Stimulated activated CD4-positive, alpha-beta T cell treated with anti-CD3 and anti-CD28 coated beads, TNF-alpha, amount 100 ng/mL, for 4 hours (primary cell): ENCODE results near the gene TSPAN4.

Experiments used
- DNase-seq, 3 experiments: peaks; one replicate each; pipeline ENCODE4 v3.0.0-alpha.2; 2020; ENCODE audit warnings: low read depth in 3 of 3

The TSPAN4 gene

DNA sequence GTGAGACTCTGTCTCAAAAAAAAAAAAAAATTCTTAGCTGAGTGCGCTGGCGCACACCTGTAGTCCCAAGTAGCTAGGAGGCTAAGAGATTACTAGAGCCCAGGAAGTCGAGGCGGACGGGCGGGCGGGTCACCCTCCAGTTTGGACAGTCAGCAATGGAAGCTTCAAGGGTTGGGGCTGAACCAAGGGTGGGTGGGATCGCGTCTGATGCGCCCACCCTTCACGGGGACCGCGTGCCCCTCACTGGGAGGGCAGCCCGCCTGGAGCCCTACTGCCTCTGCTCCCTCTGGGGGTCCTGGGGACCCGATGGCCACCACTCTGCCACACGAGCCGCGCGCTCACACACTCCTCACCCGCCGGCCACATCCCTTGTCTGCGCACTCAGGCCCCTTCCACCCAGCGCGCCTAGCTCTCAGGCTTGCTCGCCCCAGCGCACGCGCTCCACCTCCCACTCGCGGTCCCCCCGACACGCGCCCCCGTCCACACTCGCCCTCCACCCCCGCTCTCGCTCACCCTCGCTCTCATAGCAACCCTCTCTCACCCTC is 67.5 kb downstream of the TSPAN4 start:
- DNase-seq = peak in 2 of 3 experiments; percentile 48 to 60

DNA sequence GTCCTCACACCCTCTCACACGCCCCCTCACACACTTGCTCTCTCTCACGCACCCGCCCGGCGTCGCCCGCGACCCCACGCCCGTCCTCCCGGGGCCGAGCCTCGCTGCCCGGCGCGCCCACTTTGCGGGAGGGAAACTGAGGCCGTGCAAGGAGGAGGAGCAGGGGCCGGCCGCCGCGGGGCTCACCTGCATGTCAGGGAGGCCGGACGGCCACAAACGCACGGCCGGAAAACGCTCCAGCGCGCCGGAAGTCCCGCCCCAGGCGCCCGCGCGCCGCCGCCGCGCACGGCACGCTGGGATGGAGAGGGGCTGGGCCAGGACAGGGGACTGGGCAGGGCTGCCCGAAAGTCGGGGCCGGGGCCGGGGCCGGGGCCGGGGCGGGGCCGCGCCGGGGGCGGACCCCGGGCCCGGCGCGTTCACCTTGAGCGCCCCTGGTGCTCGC is 68.0 kb downstream of the TSPAN4 start, which contains the start of gene CHID1:
Gene CHID1 (minus strand): TSS at position 222 of the 442 bp plus-strand sequence. CDS start 5,994 bp downstream, outside the sequence.
- peak; percentile 64 to 83 (median 74) for DNase-seq

DNA sequence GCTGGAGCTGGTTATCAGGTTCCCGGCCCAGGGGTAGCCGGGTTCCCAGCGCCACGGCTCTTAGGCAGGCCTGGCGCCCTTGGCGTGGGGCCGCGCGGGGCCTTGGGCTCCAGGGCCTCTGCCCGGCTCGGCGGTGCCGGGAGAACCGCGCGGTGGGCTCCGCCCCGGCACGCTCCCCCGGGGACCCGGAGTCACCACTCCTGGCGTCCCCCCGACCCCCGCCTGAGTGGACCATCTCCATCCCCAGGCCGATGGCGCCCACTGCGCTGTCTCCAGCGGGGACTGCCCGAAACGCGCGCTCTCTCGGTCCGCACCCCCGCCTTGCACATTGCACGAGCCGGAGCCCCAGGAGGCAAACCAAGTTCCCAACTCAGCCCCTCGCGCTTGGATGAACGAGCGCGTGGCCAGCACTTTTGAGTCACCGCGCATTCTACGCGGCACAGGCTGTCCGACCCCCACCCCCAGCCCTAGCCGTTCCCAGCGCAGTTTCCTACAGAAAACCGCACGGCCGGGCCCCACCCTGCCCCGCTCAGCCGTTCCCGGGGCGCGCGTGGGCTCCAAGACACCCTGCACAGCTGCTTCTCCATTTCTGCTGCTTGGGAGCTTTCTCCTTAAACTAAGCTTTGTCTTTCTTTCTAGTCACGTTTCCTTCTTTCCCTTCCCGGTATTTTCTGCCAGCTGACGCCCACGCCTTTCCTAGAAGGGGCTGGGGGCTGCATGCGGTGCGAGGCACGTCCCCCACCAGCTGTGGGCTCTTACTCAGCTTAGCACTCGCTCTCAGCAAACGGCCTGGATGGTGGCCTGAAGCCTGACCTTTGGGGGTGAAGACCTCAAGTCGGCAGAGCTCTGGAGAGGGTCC is 68.6 kb downstream of the TSPAN4 start:
- DNase-seq = peak in 1 of 3 experiments; percentile 18

DNA sequence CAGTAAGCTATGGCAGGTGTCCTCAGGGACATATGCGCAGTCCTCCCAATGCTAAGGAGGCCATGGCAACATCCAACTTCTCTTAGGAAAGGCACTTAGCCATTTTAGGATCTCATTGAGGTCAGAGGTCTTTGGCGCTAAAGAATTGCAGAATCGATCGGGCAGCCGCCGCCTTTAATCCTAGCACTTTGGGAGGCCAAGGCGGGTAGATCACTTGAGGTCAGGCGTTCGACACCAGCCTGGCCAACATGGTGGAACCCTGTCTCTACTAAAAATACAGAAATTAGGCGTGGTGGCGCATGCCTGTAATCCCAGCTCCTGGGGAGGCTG is 69.2 kb downstream of the TSPAN4 start:
- no peak for DNase-seq

DNA sequence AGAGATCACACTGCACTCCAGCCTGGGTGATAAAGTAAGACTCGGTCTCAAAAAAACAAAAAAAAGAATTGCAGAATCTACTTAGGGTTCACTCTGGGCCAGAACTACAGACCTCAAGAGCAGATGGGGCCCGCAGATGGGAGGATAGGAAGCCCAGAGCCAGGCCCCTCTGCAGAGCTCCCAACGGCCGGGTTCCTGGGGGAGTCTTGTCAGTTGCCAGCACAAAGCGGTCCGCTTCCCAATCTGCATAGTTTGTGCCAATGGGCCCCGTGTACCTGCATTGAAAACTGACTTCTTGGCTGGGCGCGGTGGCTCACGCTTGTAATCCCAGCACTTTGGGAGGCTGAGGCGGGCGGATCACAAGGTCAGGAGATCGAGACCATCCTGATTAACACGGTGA is 69.6 kb downstream of the TSPAN4 start:
- no peak for DNase-seq

DNA sequence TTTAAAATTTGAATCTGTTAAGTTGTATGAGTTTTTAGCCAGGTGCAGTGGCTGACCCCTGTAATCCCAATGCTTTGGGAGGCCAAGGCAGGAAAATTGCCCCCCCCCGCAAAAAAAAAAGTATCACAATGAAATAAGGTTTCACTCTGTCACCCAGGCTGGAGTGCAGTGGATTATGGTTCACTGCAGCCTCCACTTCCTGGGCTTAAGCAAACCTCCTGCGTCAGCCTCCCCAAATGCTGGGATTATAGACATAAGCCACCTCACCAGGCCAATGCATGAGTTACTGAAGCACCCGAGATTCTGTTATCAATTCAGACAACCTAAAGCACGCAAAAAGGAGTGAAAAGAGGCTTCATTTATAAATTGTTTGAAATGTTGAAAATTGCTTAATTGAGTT is 70.4 kb downstream of the TSPAN4 start:
- no peak for DNase-seq

DNA sequence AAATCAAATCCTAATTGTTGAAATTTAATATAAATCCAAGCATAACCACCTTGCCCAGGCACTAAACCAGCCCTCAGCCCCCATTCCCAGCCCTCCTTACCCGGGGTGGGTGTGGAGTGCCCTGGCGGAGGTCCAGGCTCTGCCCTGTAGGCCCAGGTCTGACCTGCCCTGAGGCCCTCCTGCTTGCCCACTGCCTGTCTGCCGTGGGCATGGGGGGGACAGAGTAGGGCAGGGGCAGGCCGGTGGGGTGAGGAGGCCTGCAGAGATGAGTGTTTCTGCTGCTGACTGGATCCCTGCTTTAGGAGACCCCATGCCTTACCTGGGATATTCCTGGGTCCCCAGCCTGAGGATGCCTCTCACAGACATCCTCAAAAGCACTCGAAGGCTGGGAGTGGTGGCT is 71.6 kb downstream of the TSPAN4 start:
- no peak for DNase-seq

DNA sequence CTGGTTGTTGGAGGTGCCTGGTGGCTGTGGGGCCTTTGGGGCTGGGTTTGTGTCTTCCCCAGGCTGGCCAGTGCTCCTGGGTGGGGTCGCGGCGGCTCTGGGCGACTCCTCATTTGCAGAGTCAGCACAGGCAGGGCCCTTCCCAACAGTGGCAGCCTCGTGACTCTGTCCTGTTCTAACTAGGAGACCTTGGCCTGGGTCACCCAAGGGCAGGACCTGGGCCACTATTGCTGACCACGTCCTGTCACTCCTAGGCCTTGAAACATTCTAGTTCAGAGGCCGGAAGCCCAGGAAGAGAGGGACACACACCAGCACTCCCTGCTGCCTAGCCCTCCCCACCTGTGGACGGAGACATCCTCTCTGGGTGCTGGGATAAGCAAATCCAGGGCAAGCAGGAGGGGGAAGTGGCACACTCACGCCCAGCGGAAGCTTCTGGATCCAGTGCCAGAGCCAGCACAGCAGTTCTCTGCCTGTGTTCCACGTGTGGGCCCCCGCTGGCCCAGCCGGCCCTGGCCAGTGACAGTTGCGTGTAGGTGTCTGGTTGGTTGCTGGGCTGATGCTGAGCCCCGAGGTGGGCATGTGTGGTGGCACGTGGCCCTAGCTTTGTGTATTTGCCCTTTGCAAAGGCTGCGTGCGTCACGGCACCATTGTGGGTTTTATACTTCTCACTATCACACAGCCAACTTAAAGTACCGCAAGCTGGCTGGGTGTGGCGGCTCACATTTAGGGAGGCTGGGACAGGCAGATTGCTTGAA is 72.3 kb downstream of the TSPAN4 start:
- no peak for DNase-seq
